ENCODE measurements around the gene RHBDD1.

- no peak for TF ChIP-seq CTCF (conservative IDR thresholded peaks at IDR 0.05)
- TF ChIP-seq ZFX (IDR thresholded peaks at IDR 0.05), result no peak
Measured at GRCh38 chr2:227036527-227036926, 200.7 kb downstream of the RHBDD1 start.
